ENCODE measurements around the gene INSR. TPM values are rescaled to one million over a fixed set of nuclear protein-coding genes. Genes with fewer than 3 reads are reported as not detected.
"Not testable (repeated sequence)": the region's sequence is repeated elsewhere in the genome, so short reads cannot be mapped to it uniquely, and the experiment has no call there.

INSR gene
- total and polyA plus RNA-seq, 4 donors = 5.8 to 64.6 (median 20.9) TPM

DNA sequence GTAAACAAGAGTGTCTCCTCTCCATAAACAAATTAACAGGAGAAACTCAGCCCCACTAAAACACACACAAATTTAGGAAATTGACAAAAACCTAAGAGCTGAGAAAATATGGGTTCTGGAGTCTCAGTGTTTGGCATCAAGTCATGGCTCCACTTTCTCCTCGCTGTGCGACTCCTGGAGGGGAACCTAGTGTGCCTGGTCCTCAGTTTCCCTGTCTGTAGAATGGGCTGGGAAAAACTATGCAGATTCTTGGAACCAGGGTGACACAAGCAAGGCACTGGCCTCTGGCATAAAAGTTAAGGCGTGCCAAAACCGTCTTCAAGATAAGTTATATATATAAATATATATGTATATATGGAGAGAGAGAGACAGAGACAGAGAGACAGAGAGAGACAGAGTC, 83.9 kb downstream of the INSR start:
- TF ChIP-seq CTCF (IDR thresholded peaks at IDR 0.05; ENCODE audit: control extremely low read depth, extremely low read depth) = no peak
- H3K4me3 ChIP-seq = no peak overlapping the region
- no peaks in the 10 kb centered on the region for H3K36me3 ChIP-seq (ENCODE audit: control insufficient read depth in 4 of 4, insufficient read depth in 4 of 4, low read length in 4 of 4)
- H3K9me3 ChIP-seq (ENCODE audit: control insufficient read depth in 4 of 4, insufficient read depth in 3 of 4, low read length in 3 of 4) = no peaks in the 10 kb centered on the region
- 91 to 96% methylated on average over 4 of the region's 4 CpGs for WGBS, 2 donors
- H3K27ac ChIP-seq (ENCODE audit: low read depth in 1 of 2, low read length in 1 of 2) = peak overlapping the region in 1 of 2 donors; percentile 46
- DNase-seq (no peak), ATAC-seq (ENCODE audit: insufficient read depth, low FRiP score) (no peak)
- no peak overlapping the region for H3K9ac ChIP-seq (ENCODE audit: insufficient read depth in 1 of 2, low read length in 2 of 2)
- peaks cover 0 to 36% (median 9%) of the 10 kb centered on the region in 5 donors for H3K4me1 ChIP-seq (ENCODE audit: control insufficient read depth in 5 of 5, insufficient read depth in 5 of 5, low read length in 5 of 5)
- H3K27me3 ChIP-seq (ENCODE audit: control insufficient read depth in 3 of 3, insufficient read depth in 3 of 3, low read length in 2 of 3) = no peaks in the 10 kb centered on the region

DNA sequence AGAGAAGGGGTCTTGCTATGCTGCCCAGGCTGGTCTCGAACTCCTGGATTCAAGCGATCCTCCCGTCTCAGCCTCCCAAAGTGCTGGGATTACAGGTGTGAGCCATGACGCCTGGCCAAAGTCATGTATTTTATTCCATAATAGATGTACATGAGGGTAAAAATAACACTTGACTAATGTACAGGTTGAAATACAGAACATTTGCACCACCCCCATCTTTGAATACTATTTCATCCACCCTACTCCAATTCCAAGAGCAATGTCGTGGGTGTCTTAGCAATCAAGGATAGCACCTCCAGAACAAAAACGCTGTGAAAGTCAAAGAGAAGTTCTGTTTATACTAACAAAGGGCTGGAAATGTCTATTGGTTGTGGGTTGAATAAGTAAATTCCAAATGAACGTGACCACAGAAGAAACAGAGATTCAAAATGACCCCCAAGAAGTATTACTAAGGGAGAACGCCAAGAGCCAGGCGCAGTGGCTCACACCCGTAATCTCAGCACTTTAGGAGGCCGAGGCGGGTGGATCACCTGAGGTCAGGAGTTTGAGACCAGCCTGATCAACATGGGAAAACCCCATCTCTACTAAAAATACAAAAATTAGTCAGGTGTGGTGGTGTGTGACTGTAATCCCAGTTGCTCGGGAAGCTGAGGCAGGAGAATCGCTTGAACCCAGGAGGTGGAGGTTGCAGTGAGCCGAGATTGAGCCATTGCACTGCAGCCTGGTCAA, 84.5 kb downstream of the INSR start:
- H3K9me3 ChIP-seq (ENCODE audit: control insufficient read depth in 4 of 4, insufficient read depth in 3 of 4, low read length in 3 of 4); H3K27ac ChIP-seq (ENCODE audit: low read depth in 1 of 2, low read length in 1 of 2); ATAC-seq (ENCODE audit: insufficient read depth, low FRiP score); H3K9ac ChIP-seq (ENCODE audit: insufficient read depth in 1 of 2, low read length in 2 of 2); H3K27me3 ChIP-seq (ENCODE audit: control insufficient read depth in 3 of 3, insufficient read depth in 3 of 3, low read length in 2 of 3); H3K4me3 ChIP-seq; DNase-seq; H3K36me3 ChIP-seq (ENCODE audit: control insufficient read depth in 4 of 4, insufficient read depth in 4 of 4, low read length in 4 of 4): not testable (repeated sequence)
- H3K4me1 ChIP-seq (ENCODE audit: control insufficient read depth in 5 of 5, insufficient read depth in 5 of 5, low read length in 5 of 5) = peaks cover 0 to 36% (median 9%) of the 10 kb centered on the region in 5 donors
- 92 to 95% methylated on average over 15 of the region's 15 CpGs for WGBS, 2 donors

DNA sequence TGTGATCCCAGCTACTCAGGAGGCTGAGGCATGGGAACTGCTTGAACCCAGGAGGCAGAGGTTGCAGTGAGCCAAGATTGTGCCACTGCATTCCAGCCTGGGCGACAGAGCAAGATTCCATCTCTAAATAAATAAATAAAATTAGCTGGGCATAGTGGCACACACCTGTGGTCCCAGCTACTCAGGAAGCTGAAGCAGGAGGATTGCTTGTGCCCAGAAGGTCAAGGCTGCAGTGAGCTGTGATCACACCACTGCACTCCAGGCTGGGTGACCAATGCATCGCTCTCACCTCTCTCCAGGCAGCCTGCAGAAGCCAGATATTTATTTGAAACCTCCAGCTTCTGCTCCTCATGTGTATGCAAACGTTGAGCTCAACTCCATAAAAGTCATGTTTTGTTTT, 85.2 kb downstream of the INSR start:
- not testable (repeated sequence) for H3K36me3 ChIP-seq (ENCODE audit: control insufficient read depth in 4 of 4, insufficient read depth in 4 of 4, low read length in 4 of 4); H3K9ac ChIP-seq (ENCODE audit: insufficient read depth in 1 of 2, low read length in 2 of 2); H3K9me3 ChIP-seq (ENCODE audit: control insufficient read depth in 4 of 4, insufficient read depth in 3 of 4, low read length in 3 of 4); H3K4me3 ChIP-seq; H3K27me3 ChIP-seq (ENCODE audit: control insufficient read depth in 3 of 3, insufficient read depth in 3 of 3, low read length in 2 of 3); DNase-seq; H3K27ac ChIP-seq (ENCODE audit: low read depth in 1 of 2, low read length in 1 of 2); ATAC-seq (ENCODE audit: insufficient read depth, low FRiP score)
- H3K4me1 ChIP-seq (ENCODE audit: control insufficient read depth in 5 of 5, insufficient read depth in 5 of 5, low read length in 5 of 5) = peaks cover 0 to 29% (median 9%) of the 10 kb centered on the region in 5 donors
- 81 to 84% methylated on average over 3 of the region's 3 CpGs for WGBS, 2 donors

- ATAC-seq (ENCODE audit: insufficient read depth, low FRiP score) = no peak
- no peak overlapping the region for H3K9ac ChIP-seq (ENCODE audit: insufficient read depth in 1 of 2, low read length in 2 of 2)
Measured at GRCh38 chr19:7203332-7203731, 90.9 kb downstream of the INSR start.

More at GRCh38 chr19:7203332-7203731, 90.9 kb downstream of the INSR start:
- 90 to 91% methylated on average over 12 of the region's 12 CpGs for WGBS, 2 donors
- Histone ChIP-seq H3K9me3 (ENCODE audit: control insufficient read depth in 4 of 4, insufficient read depth in 3 of 4, low read length in 3 of 4) (no peaks in the 10 kb centered on the region), H3K36me3 (ENCODE audit: control insufficient read depth in 4 of 4, insufficient read depth in 4 of 4, low read length in 4 of 4) (no peaks in the 10 kb centered on the region), H3K27me3 (ENCODE audit: control insufficient read depth in 3 of 3, insufficient read depth in 3 of 3, low read length in 2 of 3) (no peaks in the 10 kb centered on the region), H3K4me1 (ENCODE audit: control insufficient read depth in 5 of 5, insufficient read depth in 5 of 5, low read length in 5 of 5) (peaks cover 0 to 12% (median 5%) of the 10 kb centered on the region in 5 donors), H3K27ac (ENCODE audit: low read depth in 1 of 2, low read length in 1 of 2) (no peak overlapping the region), H3K4me3 (no peak overlapping the region)
- no peak for DNase-seq
- no peak for TF ChIP-seq CTCF (IDR thresholded peaks at IDR 0.05; ENCODE audit: control extremely low read depth, extremely low read depth)

Data from lung (tissue), 12 donors.